Parathyroid adenoma (tissue), 2 donors: ENCODE results near the gene EPS8L1.
A peak's percentile ranks its signal among the peaks of the same experiment; 100 is the strongest.
"Not testable (repeated sequence)": the region's sequence is repeated elsewhere in the genome, so short reads cannot be mapped to it uniquely, and the experiment has no call there.

Experiments used
- H2AFZ ChIP-seq: fragments of 300-600 bp; sonication (generic); one replicate; pipeline ENCODE4 v1.7.0; 2017; ENCODE audit warnings: antibody characterized with exemption, mild to moderate bottlenecking
- H3K27ac ChIP-seq: fragments of 300-600 bp; sonication (generic); one replicate; pipeline ENCODE4 v1.7.0; 2017
- H3K27me3 ChIP-seq: fragments of 300-600 bp; sonication (generic); one replicate; pipeline ENCODE4 v1.7.0; 2017; ENCODE audit warnings: low read length; ENCODE audit not compliant: control insufficient read depth, insufficient read depth
- H3K36me3 ChIP-seq: fragments of 300-600 bp; sonication (generic); one replicate; pipeline ENCODE4 v1.7.0; 2017; ENCODE audit warnings: low read length; ENCODE audit not compliant: control insufficient read depth, insufficient read depth
- H3K4me1 ChIP-seq: fragments of 300-600 bp; sonication (generic); one replicate; pipeline ENCODE4 v1.7.0; 2017; ENCODE audit warnings: control low read depth
- H3K4me2 ChIP-seq: fragments of 300-600 bp; sonication (generic); one replicate; pipeline ENCODE4 v1.7.0; 2017; ENCODE audit warnings: low read length
- H3K4me3 ChIP-seq: fragments of 300-600 bp; sonication (generic); one replicate; pipeline ENCODE4 v1.7.0; 2017; ENCODE audit warnings: low read depth, low read length
- H3K79me2 ChIP-seq: fragments of 300-600 bp; sonication (generic); one replicate; pipeline ENCODE4 v1.7.0; 2017; ENCODE audit warnings: control low read depth
- H3K9ac ChIP-seq: fragments of 300-600 bp; sonication (generic); one replicate; pipeline ENCODE4 v1.7.0; 2017; ENCODE audit warnings: mild to moderate bottlenecking
- H3K9me3 ChIP-seq: fragments of 300-600 bp; sonication (generic); one replicate; pipeline ENCODE4 v1.7.0; 2017; ENCODE audit warnings: low read length; ENCODE audit not compliant: control insufficient read depth
- TF ChIP-seq, protein P1 (sequence below): fragments of 300-600 bp; sonication (generic); IDR thresholded peaks from one replicate; pipeline ENCODE4 v1.7.0; 2017; ENCODE audit warnings: antibody characterized with exemption, mild to moderate bottlenecking
- donor health status: primary hyperparathyroidism.

Gene EPS8L1

DNA sequence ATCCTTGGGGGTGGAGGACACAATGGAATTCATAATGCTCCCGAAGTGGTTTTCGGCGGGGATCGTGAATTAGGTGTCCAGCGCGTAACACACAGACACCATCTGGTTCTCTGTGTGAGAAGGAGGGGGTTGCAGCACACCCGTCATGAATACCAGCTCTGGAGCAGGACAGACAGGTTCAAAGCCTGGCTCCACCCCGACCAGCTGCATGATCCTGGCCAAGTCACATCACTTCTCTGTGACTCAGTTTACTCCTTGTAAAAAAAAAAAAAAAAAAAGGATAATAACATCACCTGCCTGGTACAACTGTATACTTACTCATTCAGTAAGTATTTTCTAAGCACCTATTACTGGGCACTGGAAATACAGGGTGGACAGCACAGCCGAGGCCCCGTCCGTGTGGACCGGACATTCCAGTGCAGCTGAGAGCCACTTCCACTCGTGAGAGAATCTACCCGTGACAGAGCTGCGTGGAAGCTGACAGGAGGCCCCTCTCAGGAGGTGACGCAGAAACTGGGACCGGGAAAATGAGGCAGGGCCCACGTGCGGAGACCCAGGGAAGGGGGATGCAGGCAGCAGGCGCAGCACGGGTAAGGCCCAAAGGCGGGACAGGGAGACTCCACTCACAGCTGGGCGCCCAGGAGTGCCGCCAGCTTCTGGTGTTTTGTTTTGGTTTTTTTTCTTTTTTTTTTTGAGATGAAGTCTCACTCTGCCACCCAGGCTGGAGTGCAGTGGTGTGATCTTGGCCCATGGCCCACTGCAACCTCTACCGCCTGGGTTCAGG is 24.7 kb upstream of the EPS8L1 start:
- Histone ChIP-seq H3K27ac (no peak overlapping the region), H3K36me3 (no peaks in the 10 kb centered on the region)
- TF ChIP-seq, protein P1, sequence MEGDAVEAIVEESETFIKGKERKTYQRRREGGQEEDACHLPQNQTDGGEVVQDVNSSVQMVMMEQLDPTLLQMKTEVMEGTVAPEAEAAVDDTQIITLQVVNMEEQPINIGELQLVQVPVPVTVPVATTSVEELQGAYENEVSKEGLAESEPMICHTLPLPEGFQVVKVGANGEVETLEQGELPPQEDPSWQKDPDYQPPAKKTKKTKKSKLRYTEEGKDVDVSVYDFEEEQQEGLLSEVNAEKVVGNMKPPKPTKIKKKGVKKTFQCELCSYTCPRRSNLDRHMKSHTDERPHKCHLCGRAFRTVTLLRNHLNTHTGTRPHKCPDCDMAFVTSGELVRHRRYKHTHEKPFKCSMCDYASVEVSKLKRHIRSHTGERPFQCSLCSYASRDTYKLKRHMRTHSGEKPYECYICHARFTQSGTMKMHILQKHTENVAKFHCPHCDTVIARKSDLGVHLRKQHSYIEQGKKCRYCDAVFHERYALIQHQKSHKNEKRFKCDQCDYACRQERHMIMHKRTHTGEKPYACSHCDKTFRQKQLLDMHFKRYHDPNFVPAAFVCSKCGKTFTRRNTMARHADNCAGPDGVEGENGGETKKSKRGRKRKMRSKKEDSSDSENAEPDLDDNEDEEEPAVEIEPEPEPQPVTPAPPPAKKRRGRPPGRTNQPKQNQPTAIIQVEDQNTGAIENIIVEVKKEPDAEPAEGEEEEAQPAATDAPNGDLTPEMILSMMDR, result no peak

DNA sequence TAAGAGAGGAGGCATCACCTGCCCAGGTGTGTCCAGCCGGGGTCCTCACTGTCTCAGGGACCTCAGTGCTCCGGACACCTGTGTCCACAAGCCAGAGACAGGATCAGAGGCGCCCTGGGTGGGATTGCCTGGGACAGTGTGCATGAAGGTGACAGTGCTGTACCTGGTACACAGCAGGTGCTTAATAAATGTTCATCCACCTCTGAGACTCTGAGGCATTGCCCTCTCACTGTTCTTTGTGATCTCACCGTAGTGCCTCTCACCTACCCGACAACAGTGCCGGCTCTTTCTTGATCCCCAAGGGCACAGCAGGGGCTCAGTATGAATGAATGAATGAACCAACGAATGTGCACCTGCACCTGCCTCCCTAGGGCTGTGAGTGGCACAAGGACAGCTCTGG is 21.9 kb upstream of the EPS8L1 start:
- no peak overlapping the region for H3K9ac ChIP-seq
- H3K36me3 ChIP-seq, result no peaks in the 10 kb centered on the region
- peaks cover 10% of the 10 kb centered on the region for H3K79me2 ChIP-seq
- H3K4me2 ChIP-seq, result no peak overlapping the region
- no peak overlapping the region for H2AFZ ChIP-seq
- H3K27ac ChIP-seq, result no peak overlapping the region
- no peaks in the 10 kb centered on the region for H3K9me3 ChIP-seq
- no peaks in the 10 kb centered on the region for H3K27me3 ChIP-seq
- H3K4me3 ChIP-seq, result no peak overlapping the region
- TF ChIP-seq, protein P1, result no peak
- no peaks in the 10 kb centered on the region for H3K4me1 ChIP-seq

More for the DNA sequence above, 24.7 kb upstream of the EPS8L1 start:
- no peaks in the 10 kb centered on the region for H3K4me1 ChIP-seq
- no peak overlapping the region for H3K4me2 ChIP-seq
- no peaks in the 10 kb centered on the region for H3K27me3 ChIP-seq
- peaks cover 9% of the 10 kb centered on the region for H3K79me2 ChIP-seq
- no peak overlapping the region for H3K4me3 ChIP-seq
- H3K9ac ChIP-seq, result no peak overlapping the region
- H2AFZ ChIP-seq, result no peak overlapping the region
- H3K9me3 ChIP-seq, result no peaks in the 10 kb centered on the region

DNA sequence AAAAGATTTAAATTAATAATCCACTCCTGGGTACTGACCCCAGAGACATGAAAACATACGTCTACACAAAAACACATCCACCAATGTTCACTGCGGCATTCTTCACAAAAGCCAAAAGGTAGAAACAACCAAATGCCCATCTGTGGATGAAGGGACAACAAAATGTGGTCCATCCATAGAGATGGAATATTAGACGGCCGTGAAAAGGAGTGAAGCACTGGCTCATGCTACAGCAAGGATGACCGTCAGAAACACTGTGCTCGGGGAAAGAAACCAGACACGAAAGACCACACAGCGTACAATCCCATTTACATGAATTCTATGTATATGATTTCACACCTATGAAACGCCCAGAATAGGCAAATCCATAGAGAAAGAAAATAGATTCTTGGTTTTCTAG is 18.8 kb upstream of the EPS8L1 start:
- Histone ChIP-seq H3K36me3 (no peaks in the 10 kb centered on the region), H2AFZ (no peak overlapping the region), H3K9ac (no peak overlapping the region), H3K27me3 (no peaks in the 10 kb centered on the region), H3K4me1 (peaks cover 8% of the 10 kb centered on the region), H3K4me3 (no peak overlapping the region), H3K79me2 (peaks cover 11% of the 10 kb centered on the region), H3K4me2 (no peak overlapping the region), H3K27ac (no peak overlapping the region), H3K9me3 (no peaks in the 10 kb centered on the region)
- TF ChIP-seq, protein P1, result no peak

DNA sequence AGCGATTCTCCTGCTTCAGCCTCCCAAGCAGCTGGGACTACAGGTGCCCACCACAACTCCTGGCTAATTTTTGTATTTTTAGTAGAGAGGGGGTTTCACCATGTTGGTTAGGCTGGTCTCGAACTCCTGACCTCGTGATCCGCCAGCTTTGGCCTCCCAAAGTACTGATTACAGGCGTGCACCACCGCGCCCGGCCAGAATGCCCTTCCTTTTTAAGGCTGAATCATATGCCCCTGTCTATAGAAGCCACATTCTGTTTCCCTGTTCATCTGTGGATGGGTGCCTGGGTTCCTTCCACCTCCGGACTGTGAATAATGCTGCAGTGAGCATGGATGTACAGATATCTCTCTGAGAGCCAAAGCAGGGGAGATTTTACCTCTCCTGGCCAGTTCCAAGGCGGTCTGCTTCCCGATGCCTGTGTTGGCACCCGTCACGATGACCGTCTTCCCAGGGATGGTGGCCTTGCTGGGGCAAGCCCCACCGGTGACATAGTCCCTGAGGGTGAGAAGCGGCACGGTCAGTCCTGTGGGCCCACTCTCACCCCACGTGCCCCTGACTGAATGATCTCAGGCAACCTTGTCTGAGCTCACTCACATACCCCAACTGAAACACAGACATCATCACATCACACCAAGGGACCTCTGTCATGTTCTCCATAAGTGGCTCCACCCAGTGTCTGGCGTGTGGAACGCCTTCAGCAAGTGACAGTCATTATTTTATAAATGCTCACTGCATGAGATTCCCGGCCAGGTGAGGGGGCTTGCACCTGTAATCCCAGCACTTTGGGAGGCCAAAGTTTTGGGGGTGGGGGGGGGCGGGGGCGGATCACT is 16.7 kb upstream of the EPS8L1 start:
- Histone ChIP-seq H3K27ac (no peak overlapping the region), H3K4me2 (no peak overlapping the region), H3K9me3 (no peaks in the 10 kb centered on the region), H3K36me3 (no peaks in the 10 kb centered on the region), H3K27me3 (no peaks in the 10 kb centered on the region), H2AFZ (no peak overlapping the region), H3K79me2 (peaks cover 10% of the 10 kb centered on the region), H3K4me3 (no peak overlapping the region), H3K9ac (no peak overlapping the region), H3K4me1 (peaks cover 12% of the 10 kb centered on the region)
- TF ChIP-seq, protein P1, result no peak

DNA sequence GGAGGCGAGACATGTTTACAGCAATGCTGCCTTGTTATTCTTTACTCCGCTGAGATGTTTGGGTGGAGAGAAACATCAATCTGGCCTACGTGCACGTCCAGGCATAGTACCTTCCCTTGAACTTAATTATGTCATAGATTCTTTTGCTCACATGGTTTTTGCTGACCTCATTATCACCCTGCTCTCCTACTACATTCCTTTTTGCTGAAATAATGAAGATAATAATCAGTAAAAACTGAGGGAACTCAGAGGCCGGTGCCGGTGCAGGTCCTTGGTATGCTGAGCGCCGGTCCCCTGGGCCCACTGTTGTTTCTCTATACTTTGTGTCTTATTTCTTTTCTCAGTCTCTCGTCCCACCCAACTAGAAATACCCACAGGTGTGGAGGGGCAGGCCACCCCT is 15.4 kb upstream of the EPS8L1 start:
- H3K4me2 ChIP-seq, result peak overlapping the region; percentile 31
- H2AFZ ChIP-seq, H3K9me3 ChIP-seq, H3K79me2 ChIP-seq, H3K9ac ChIP-seq, H3K4me3 ChIP-seq, H3K27me3 ChIP-seq, H3K36me3 ChIP-seq: not testable (repeated sequence)
- H3K27ac ChIP-seq, result peak overlapping the region; percentile 18
- peaks cover 12% of the 10 kb centered on the region for H3K4me1 ChIP-seq
